NCI-H2171 treated with DMSO at 0.1 percent for 48 hours (cell line): Measurements from ENCODE around the gene MTG1.
"Not testable (repeated sequence)": the region's sequence is repeated elsewhere in the genome, so short reads cannot be mapped to it uniquely, and the experiment has no call there.

Source experiments
- DNase-seq: peaks from one replicate; lab custom pipeline; 2025; lab: John Stamatoyannopoulos, UW

Gene MTG1

GRCh38 chr10:133358925-133359310 lies 35.0 kb upstream of the MTG1 start:
- DNase-seq = no peak

GRCh38 chr10:133359554-133359971 lies 34.4 kb upstream of the MTG1 start:
- peak; percentile 37 for DNase-seq

- DNase-seq = no peak
Observed at GRCh38 chr10:133359972-133360610, 33.9 kb upstream of the MTG1 start.

GRCh38 chr10:133361227-133361626 lies 32.7 kb upstream of the MTG1 start:
- DNase-seq = no peak

GRCh38 chr10:133361773-133362441 lies 32.0 kb upstream of the MTG1 start:
- DNase-seq = no peak

GRCh38 chr10:133362846-133363245 lies 31.1 kb upstream of the MTG1 start:
- DNase-seq = no peak

GRCh38 chr10:133364645-133365431 lies 29.1 kb upstream of the MTG1 start:
- peak; percentile 87 for DNase-seq

GRCh38 chr10:133365461-133366129 lies 28.4 kb upstream of the MTG1 start:
- no peak for DNase-seq

- DNase-seq = no peak
Observed at GRCh38 chr10:133366130-133366478, 27.9 kb upstream of the MTG1 start.

- no peak for DNase-seq
Observed at GRCh38 chr10:133366751-133367150, 27.2 kb upstream of the MTG1 start.

GRCh38 chr10:133367461-133367860 lies 26.5 kb upstream of the MTG1 start:
- DNase-seq = not testable (repeated sequence)

- no peak for DNase-seq
Observed at GRCh38 chr10:133368153-133368552, 25.8 kb upstream of the MTG1 start.

- DNase-seq = no peak
Observed at GRCh38 chr10:133370030-133370786, 23.7 kb upstream of the MTG1 start.

- no peak for DNase-seq
Observed at GRCh38 chr10:133372507-133372906, 21.4 kb upstream of the MTG1 start.

GRCh38 chr10:133373174-133374090 lies 20.5 kb upstream of the MTG1 start, which contains the start of gene ECHS1:
TSS of gene ECHS1 (minus strand) at chr10:133373354. CDS start at chr10:133373333, 21 bp downstream.
- peak; percentile 63 for DNase-seq

- DNase-seq = no peak
Observed at GRCh38 chr10:133375357-133376115, 18.4 kb upstream of the MTG1 start.

- DNase-seq = not testable (repeated sequence)
Observed at GRCh38 chr10:133376183-133376582, 17.8 kb upstream of the MTG1 start.

- DNase-seq = no peak
Observed at GRCh38 chr10:133377025-133377817, 16.7 kb upstream of the MTG1 start.

- no peak for DNase-seq
Observed at GRCh38 chr10:133377818-133378250, 16.1 kb upstream of the MTG1 start.
